ENCODE measurements around the gene SNAP47.

SNAP47 gene

GRCh38 chr1:227803933-227804332 is 68.7 kb downstream of the SNAP47 start:
- DNase-seq: no peak

DNA sequence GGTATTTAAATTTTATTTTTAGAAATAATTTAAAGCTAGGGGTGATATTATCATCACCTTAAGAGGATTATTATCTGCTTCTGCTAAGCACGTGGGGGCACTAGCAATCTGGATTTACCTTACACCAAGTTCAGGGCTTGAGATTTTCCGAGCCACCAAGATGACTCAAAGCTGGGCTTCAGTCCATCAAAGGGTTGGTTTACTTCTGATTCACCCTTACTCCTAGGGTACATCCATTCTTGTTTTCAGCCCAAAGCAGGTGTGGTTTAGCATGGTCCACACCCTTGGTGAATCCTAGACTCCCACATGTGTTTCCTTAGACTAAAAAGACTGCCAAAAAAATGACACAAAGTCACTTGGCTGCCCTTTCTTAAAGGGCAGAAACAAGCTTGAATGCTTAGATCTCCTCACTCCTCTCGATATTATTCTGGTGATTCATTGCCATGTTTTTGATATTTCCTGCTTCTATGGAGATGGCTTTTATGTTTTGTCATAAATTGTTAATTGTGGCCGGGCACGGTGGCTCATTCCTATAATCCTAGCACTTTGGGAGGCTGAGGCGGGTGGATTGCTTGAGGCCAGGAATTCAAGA is 70.5 kb downstream of the SNAP47 start:
- peak; percentile 87 for DNase-seq

GRCh38 chr1:227808566-227808965 is 73.3 kb downstream of the SNAP47 start:
- DNase-seq: no peak

GRCh38 chr1:227809026-227809425 is 73.8 kb downstream of the SNAP47 start:
- no peak for DNase-seq

GRCh38 chr1:227813962-227814361 is 78.7 kb downstream of the SNAP47 start:
- DNase-seq: no peak

DNA sequence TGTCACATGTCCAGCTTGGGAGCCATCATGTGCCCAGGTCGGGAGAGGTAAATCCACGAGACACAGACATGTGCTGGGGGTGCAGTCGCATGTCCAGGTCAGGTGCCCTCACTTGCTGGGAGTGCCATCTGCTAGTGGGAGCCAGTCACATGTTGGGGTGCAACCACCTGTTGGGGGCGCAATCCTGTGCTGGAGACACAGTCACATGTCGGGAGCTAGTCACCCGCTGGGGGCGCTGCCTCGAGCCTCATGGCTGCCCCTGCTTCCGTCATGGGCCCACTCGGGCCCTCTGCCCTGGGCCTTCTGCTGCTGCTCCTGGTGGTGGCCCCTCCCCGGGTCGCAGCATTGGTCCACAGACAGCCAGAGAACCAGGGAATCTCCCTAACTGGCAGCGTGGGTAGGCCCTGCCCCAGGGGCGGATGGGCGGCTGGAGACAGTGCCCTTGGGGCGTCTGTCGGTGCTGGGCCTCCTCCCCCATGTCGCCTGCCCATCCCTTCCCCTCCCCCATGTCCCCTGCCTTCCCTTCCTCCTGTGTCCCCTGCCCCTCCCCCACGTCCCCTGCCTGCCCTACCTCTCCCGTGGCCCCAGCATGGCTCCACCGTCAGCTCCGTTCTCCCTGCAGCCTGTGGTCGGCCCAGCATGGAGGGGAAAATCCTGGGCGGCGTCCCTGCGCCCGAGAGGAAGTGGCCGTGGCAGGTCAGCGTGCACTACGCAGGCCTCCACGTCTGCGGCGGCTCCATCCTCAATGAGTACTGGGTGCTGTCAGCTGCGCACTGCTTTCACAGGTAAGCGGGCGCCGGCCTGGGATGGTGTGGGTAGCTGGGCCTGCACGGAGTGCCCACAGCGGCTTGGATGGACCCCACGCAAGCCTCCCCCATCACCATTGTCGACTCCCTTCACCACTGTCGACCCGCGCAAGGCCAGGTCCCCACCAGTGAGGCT is 80.5 kb downstream of the SNAP47 start, which contains the start of gene PRSS38:
Gene PRSS38 (plus strand): TSS at position 208 of the 942 bp plus-strand sequence. CDS start 42 bp downstream, at position 250.
- DNase-seq: no peak

GRCh38 chr1:227816750-227817446 is 81.7 kb downstream of the SNAP47 start:
- no peak for DNase-seq

- DNase-seq: no peak
Observed at GRCh38 chr1:227823537-227823936, 88.3 kb downstream of the SNAP47 start.

DNA sequence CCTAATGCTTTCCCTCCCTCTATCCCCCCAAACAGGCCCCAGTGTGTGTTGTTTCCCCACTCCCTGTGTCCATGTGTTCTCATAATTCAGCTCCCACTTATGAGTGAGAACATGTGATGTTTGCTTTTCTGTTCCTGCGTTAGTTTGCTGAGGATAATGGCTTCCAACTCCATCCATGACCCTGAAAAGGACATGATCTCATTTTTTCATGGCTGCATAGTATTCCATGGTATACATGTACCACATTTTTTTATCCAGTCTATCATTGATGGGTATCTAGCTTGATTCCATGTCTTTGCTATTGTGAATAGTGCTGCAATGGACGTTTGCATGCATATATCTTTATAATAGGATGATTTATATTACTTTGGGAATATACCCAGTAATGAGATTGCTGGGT is 89.0 kb downstream of the SNAP47 start:
- DNase-seq: no peak

- no peak for DNase-seq
Observed at GRCh38 chr1:227828786-227829185, 93.6 kb downstream of the SNAP47 start.
